Ascending aorta (tissue), 2 donors: Measurements from ENCODE around the gene CYP2S1. TPM values are rescaled to one million over a fixed set of nuclear protein-coding genes. Genes with fewer than 3 reads are reported as not detected.

Experiments
- DNase-seq, 2 donors: peaks; one replicate each; pipeline ENCODE4 v3.0.0-alpha.2; 2019; ENCODE audit warnings: low spot score in 2 of 2
- H3K27ac ChIP-seq, 2 donors: fragments of 200-600 bp; sonication (generic); one replicate each; pipeline ENCODE4 v1.5.1; 2016 to 2017; ENCODE audit warnings: mild to moderate bottlenecking in 1 of 2
- H3K27me3 ChIP-seq: fragments of 200-600 bp; sonication (generic); one replicate; pipeline ENCODE4 v1.5.1; 2017
- H3K36me3 ChIP-seq, 2 donors: fragments of 200-600 bp; sonication (generic); one replicate each; pipeline ENCODE4 v1.5.1; 2016
- H3K4me1 ChIP-seq, 2 donors: fragments of 200-600 bp; sonication (generic); one replicate each; pipeline ENCODE4 v1.5.1; 2016 to 2017; ENCODE audit warnings: mild to moderate bottlenecking in 1 of 2
- H3K4me3 ChIP-seq, 2 donors: fragments of 200-600 bp; sonication (generic); one replicate each; pipeline ENCODE4 v1.5.1; 2016 to 2017; ENCODE audit warnings: mild to moderate bottlenecking in 1 of 2
- H3K9me3 ChIP-seq, 2 donors: fragments of 200-600 bp; sonication (generic); one replicate each; pipeline ENCODE4 v1.5.1; 2016
- CTCF ChIP-seq, 3 experiments: fragments of 200-600 bp in 2 of 3; fragments of 450-650 bp in 1 of 3; sonication (generic) in 2 of 3; IDR thresholded peaks; one replicate each; pipeline ENCODE4 v1.5.1; 2016 to 2019; ENCODE audit warnings: antibody characterized with exemption in 3 of 3, mild to moderate bottlenecking in 1 of 3, moderate library complexity in 1 of 3
- intact Hi-C: fragments of 100-400 bp; cut with DNase I; formaldehyde crosslinking; loops from one replicate; pipeline ENCODE4 v1.15.1; 2023
- total RNA-seq: library from RNA; depleted of rRNA; stranded (reverse); fragments of >200 nt; gene quantifications from one replicate; pipeline ENCODE4 v1.1.0, GENCODE V29; 2016

CYP2S1 gene
- total RNA-seq, 1 donor from 2014 or later: not detected

- Histone ChIP-seq H3K27ac (no peak overlapping the region), H3K36me3 (no peaks in the 10 kb centered on the region), H3K4me1 (no peaks in the 10 kb centered on the region), H3K4me3 (no peak overlapping the region), H3K27me3 (peaks cover 9% of the 10 kb centered on the region), H3K9me3 (no peaks in the 10 kb centered on the region)
- no peak for TF ChIP-seq CTCF (IDR thresholded peaks at IDR 0.05)
- DNase-seq: no peak
- intact Hi-C loops: no loop called here
Measured at GRCh38 chr19:41189425-41190065, 3.5 kb upstream of the CYP2S1 start.

GRCh38 chr19:41193430-41194156, 574 bp downstream of the CYP2S1 start:
- no peak overlapping the region for H3K27ac ChIP-seq
- H3K36me3 ChIP-seq: no peaks in the 10 kb centered on the region
- peaks cover 9% of the 10 kb centered on the region for H3K27me3 ChIP-seq
- DNase-seq: no peak
- intact Hi-C loops: no loop called here
- TF ChIP-seq CTCF (IDR thresholded peaks at IDR 0.05): no peak
- no peaks in the 10 kb centered on the region for H3K9me3 ChIP-seq
- peak overlapping the region in 1 of 2 donors; percentile 50 for H3K4me3 ChIP-seq
- no peaks in the 10 kb centered on the region for H3K4me1 ChIP-seq

GRCh38 chr19:41194157-41194552, 1.1 kb downstream of the CYP2S1 start:
- Histone ChIP-seq H3K4me3 (no peak overlapping the region), H3K27ac (no peak overlapping the region), H3K4me1 (no peaks in the 10 kb centered on the region), H3K27me3 (peaks cover 9% of the 10 kb centered on the region), H3K36me3 (no peaks in the 10 kb centered on the region), H3K9me3 (no peaks in the 10 kb centered on the region)
- DNase-seq: no peak
- intact Hi-C loops: no loop called here
- TF ChIP-seq CTCF (IDR thresholded peaks at IDR 0.05): no peak

GRCh38 chr19:41195675-41196497, 2.9 kb downstream of the CYP2S1 start:
- Histone ChIP-seq H3K4me3 (no peak overlapping the region), H3K27me3 (peaks cover 9% of the 10 kb centered on the region), H3K27ac (no peak overlapping the region), H3K4me1 (no peaks in the 10 kb centered on the region), H3K36me3 (no peaks in the 10 kb centered on the region), H3K9me3 (no peaks in the 10 kb centered on the region)
- intact Hi-C loops: no loop called here
- DNase-seq: no peak
- no peak for TF ChIP-seq CTCF (IDR thresholded peaks at IDR 0.05)

GRCh38 chr19:41198559-41198958, 5.5 kb downstream of the CYP2S1 start:
- DNase-seq: no peak
- Histone ChIP-seq H3K4me1 (no peaks in the 10 kb centered on the region), H3K36me3 (no peaks in the 10 kb centered on the region), H3K27ac (no peak overlapping the region), H3K27me3 (no peaks in the 10 kb centered on the region), H3K9me3 (no peaks in the 10 kb centered on the region), H3K4me3 (no peak overlapping the region)
- intact Hi-C loops: no loop called here
- no peak for TF ChIP-seq CTCF (IDR thresholded peaks at IDR 0.05)
